Panc1 (cell line): ENCODE results near the gene GBF1. TPM values are rescaled to one million over a fixed set of nuclear protein-coding genes. Genes with fewer than 3 reads are reported as not detected.

ENCODE experiments used
- ATAC-seq: fragments of 200-7000 bp; cut with Tn5 transposase; 2 replicates; pipeline ENCODE4 v1.9.1; 2020; ENCODE audit warnings: mild to moderate bottlenecking, moderate library complexity
- BruUV-seq: library from RNA; stranded (reverse); fragments of 400-500 nt; replicated peaks from 2 replicates; lab custom pipeline; 2021; lab: Mats Ljungman, UMichigan
- CTCF ChIA-PET: fragments of 300-600 bp; sonication (Branson Sonifier 250); formaldehyde crosslinking; loops from one replicate; lab custom pipeline; 2022; ENCODE audit warnings: antibody characterized with exemption; lab: Charles Lee
- POLR2A ChIA-PET: fragments of 300-600 bp; sonication (Branson Sonifier 250); formaldehyde crosslinking; loops from one replicate; lab custom pipeline; 2022; ENCODE audit warnings: antibody characterized with exemption; lab: Charles Lee
- DNase-seq: peaks from one replicate; pipeline ENCODE4 v3.0.0-alpha.2; 2010; ENCODE audit warnings: low read depth, low spot score
- H3K27ac ChIP-seq: 2 replicates; pipeline ENCODE4 v1.5.1; 2011; ENCODE audit warnings: mild to moderate bottlenecking, low read length, inconsistent platforms
- H3K27me3 ChIP-seq: fragments of 200-500 bp; sonication (Bioruptor generic); 2 replicates; pipeline ENCODE4 v1.6.0; 2014; ENCODE audit warnings: low read length, inconsistent platforms; ENCODE audit not compliant: control insufficient read depth, insufficient read depth
- H3K36me3 ChIP-seq: fragments of 200-500 bp; sonication (Bioruptor generic); 2 replicates; pipeline ENCODE4 v1.5.1; 2014; ENCODE audit warnings: inconsistent platforms, mild to moderate bottlenecking, low read length, moderate library complexity; ENCODE audit not compliant: control insufficient read depth, insufficient read depth
- H3K4me1 ChIP-seq: 2 replicates; pipeline ENCODE4 v1.5.1; 2011; ENCODE audit warnings: inconsistent platforms, mild to moderate bottlenecking, low read length, moderate library complexity; ENCODE audit not compliant: control insufficient read depth, insufficient read depth
- H3K4me3 ChIP-seq, 2 experiments: 2 replicates each; pipeline ENCODE4 v1.5.1; 2011 to 2012; ENCODE audit warnings: low read depth in 2 of 2, low read length in 2 of 2, mild to moderate bottlenecking in 2 of 2, inconsistent platforms in 1 of 2, moderate library complexity in 1 of 2
- H3K9me3 ChIP-seq: fragments of 200-500 bp; sonication (Bioruptor generic); 2 replicates; pipeline ENCODE4 v1.5.1; 2014; ENCODE audit warnings: low read depth, mild to moderate bottlenecking, inconsistent platforms, low read length, moderate library complexity; ENCODE audit not compliant: control insufficient read depth, insufficient read depth
- POLR2AphosphoS5 ChIP-seq: IDR thresholded peaks from 2 replicates; pipeline ENCODE4 v1.6.1; 2012; ENCODE audit warnings: mild to moderate bottlenecking, low read depth, low read length, moderate library complexity
- REST ChIP-seq, 2 experiments: IDR thresholded peaks; 2 replicates each; pipeline ENCODE4 v1.6.1; 2011 to 2012; ENCODE audit warnings: low read depth in 2 of 2, control low read depth in 1 of 2, low read length in 1 of 2, mild to moderate bottlenecking in 1 of 2, moderate library complexity in 1 of 2; ENCODE audit not compliant: insufficient read depth in 1 of 2
- SIN3A ChIP-seq: IDR thresholded peaks from 2 replicates; pipeline ENCODE4 v1.6.1; 2012; ENCODE audit warnings: low read depth, mild to moderate bottlenecking, low read length, moderate library complexity, borderline replicate concordance; ENCODE audit not compliant: insufficient read depth
- TCF7L2 ChIP-seq: IDR thresholded peaks from 2 replicates; pipeline ENCODE4 v1.6.1; 2011; ENCODE audit warnings: mild to moderate bottlenecking, low read depth, low read length, inconsistent platforms
- in situ Hi-C: cut with HindIII; loops from 2 replicates; pipeline ENCODE4 v1.10.0; 2016; ENCODE audit warnings: low sequenced_read_pairs, low pct_unique_long_range_greater_than_20kb
- intact Hi-C: fragments of 100-400 bp; cut with micrococcal nuclease; formaldehyde crosslinking; loops from one replicate; pipeline ENCODE4 v1.10.0; 2022; ENCODE audit not compliant: unreplicated experiment
- total RNA-seq: library from RNA; stranded (reverse); gene quantifications from one replicate; pipeline ENCODE4 v1.2.1, GENCODE V29; 2021; ENCODE audit not compliant: unreplicated experiment
- TF ChIP-seq, protein P1 (sequence below): fragments of 450-650 bp; IDR thresholded peaks from 2 replicates; pipeline ENCODE4 v1.5.1; 2017; ENCODE audit warnings: mild to moderate bottlenecking

Gene GBF1
- total RNA-seq, 1 experiment from 2014 or later, result 65.0 TPM

GRCh38 chr10:102220612-102221011 lies 24.7 kb upstream of the GBF1 start:
- Histone ChIP-seq H3K4me1 (0 out of 2 replicates have a peak, but pooled peaks cover 3% of the 10 kb centered on the region), H3K9me3 (no peaks in the 10 kb centered on the region), H3K4me3 (no peak overlapping the region), H3K36me3 (no peaks in the 10 kb centered on the region), H3K27me3 (peaks cover 4% of the 10 kb centered on the region; the same call in 1 of the 2 replicates), H3K27ac (no peak overlapping the region)
- DNase-seq (no peak), ATAC-seq (no peak)
- in situ Hi-C loops, result no loop called here
- TF ChIP-seq TCF7L2 (no peak), POLR2AphosphoS5 (no peak), REST (IDR thresholded peaks at IDR 0.05; ENCODE audit: insufficient read depth in 1 of 2, low read depth in 2 of 2, low read length in 1 of 2) (no peak)
- CTCF ChIA-PET, result interaction anchor here (1.0 to 1.8 kb wide), 3 partner anchors 9 to 132 kb away, joined by 4 to 6 read pairs (median 4); no protein-coding TSS in a partner anchor
- POLR2A ChIA-PET, result no interaction called here
- intact Hi-C loops, result loop anchor here (10.0 kb wide), 1 partner anchor 56 kb away; no protein-coding TSS in a partner anchor
- BruUV-seq, result no TSS peak

GRCh38 chr10:102222797-102223196 lies 22.5 kb upstream of the GBF1 start:
- POLR2A ChIA-PET, result no interaction called here
- BruUV-seq, result no TSS peak
- TF ChIP-seq SIN3A (no peak), TCF7L2 (no peak), POLR2AphosphoS5 (no peak), REST (IDR thresholded peaks at IDR 0.05; ENCODE audit: insufficient read depth in 1 of 2, low read depth in 2 of 2, low read length in 1 of 2) (no peak)
- TF ChIP-seq, protein P1, sequence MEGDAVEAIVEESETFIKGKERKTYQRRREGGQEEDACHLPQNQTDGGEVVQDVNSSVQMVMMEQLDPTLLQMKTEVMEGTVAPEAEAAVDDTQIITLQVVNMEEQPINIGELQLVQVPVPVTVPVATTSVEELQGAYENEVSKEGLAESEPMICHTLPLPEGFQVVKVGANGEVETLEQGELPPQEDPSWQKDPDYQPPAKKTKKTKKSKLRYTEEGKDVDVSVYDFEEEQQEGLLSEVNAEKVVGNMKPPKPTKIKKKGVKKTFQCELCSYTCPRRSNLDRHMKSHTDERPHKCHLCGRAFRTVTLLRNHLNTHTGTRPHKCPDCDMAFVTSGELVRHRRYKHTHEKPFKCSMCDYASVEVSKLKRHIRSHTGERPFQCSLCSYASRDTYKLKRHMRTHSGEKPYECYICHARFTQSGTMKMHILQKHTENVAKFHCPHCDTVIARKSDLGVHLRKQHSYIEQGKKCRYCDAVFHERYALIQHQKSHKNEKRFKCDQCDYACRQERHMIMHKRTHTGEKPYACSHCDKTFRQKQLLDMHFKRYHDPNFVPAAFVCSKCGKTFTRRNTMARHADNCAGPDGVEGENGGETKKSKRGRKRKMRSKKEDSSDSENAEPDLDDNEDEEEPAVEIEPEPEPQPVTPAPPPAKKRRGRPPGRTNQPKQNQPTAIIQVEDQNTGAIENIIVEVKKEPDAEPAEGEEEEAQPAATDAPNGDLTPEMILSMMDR, result no peak
- H3K27ac ChIP-seq, result no peak overlapping the region
- in situ Hi-C loops, result no loop called here
- intact Hi-C loops, result loop anchor here (10.0 kb wide), 1 partner anchor 58 kb away; no protein-coding TSS in a partner anchor
- H3K9me3 ChIP-seq, result no peaks in the 10 kb centered on the region
- no peak for DNase-seq
- ATAC-seq, result no peak
- no peak overlapping the region for H3K4me3 ChIP-seq
- peaks cover 4% of the 10 kb centered on the region for H3K27me3 ChIP-seq
- H3K4me1 ChIP-seq, result 0 out of 2 replicates have a peak, but pooled peaks cover 5% of the 10 kb centered on the region
- no peaks in the 10 kb centered on the region for H3K36me3 ChIP-seq
- CTCF ChIA-PET, result no interaction called here
